OCI-LY7 (cell line): Measurements from ENCODE around the gene ZC3H12D. TPM values are rescaled to one million over a fixed set of nuclear protein-coding genes. Genes with fewer than 3 reads are reported as not detected.

ENCODE experiments used
- BruUV-seq: library from RNA; stranded (reverse); fragments of 400-500 nt; replicated peaks from 2 replicates; lab custom pipeline; 2021; lab: Mats Ljungman, UMichigan
- CTCF ChIA-PET: fragments of 300-600 bp; sonication (Branson Sonifier 250); formaldehyde crosslinking; loops from one replicate; lab custom pipeline; 2022; ENCODE audit warnings: antibody characterized with exemption; ENCODE audit not compliant: unreplicated experiment; lab: Charles Lee
- POLR2A ChIA-PET: fragments of 300-600 bp; sonication (Branson Sonifier 250); formaldehyde crosslinking; loops from one replicate; lab custom pipeline; 2022; ENCODE audit warnings: antibody characterized with exemption; lab: Charles Lee
- DNase-seq: peaks from one replicate; pipeline ENCODE4 v3.0.0-alpha.2; 2015; ENCODE audit warnings: low spot score
- H2AFZ ChIP-seq: fragments of 200-600 bp; sonication (generic), shearing (Covaris generic); 2 replicates; pipeline ENCODE4 v1.6.1; 2014; ENCODE audit warnings: mild to moderate bottlenecking, antibody characterized with exemption, low read length, moderate library complexity
- H3K27ac ChIP-seq: fragments of 200-600 bp; sonication (generic); 2 replicates; pipeline ENCODE4 v1.5.1; 2014; ENCODE audit warnings: mixed run types, low read depth, mild to moderate bottlenecking, moderate library complexity, low read length, inconsistent platforms; ENCODE audit not compliant: poor library complexity, severe bottlenecking
- H3K36me3 ChIP-seq: fragments of 200-600 bp; sonication (generic); 2 replicates; pipeline ENCODE4 v1.6.1; 2014; ENCODE audit warnings: mild to moderate bottlenecking, antibody characterized with exemption, low read length, moderate library complexity, mixed read lengths; ENCODE audit not compliant: insufficient read depth
- H3K4me1 ChIP-seq: fragments of 200-600 bp; sonication (generic); 2 replicates; pipeline ENCODE4 v1.5.1; 2014; ENCODE audit warnings: mild to moderate bottlenecking, low read length; ENCODE audit not compliant: insufficient read depth, poor library complexity, severe bottlenecking
- H3K4me2 ChIP-seq: fragments of 200-600 bp; sonication (generic); 2 replicates; pipeline ENCODE4 v1.6.1; 2014; ENCODE audit warnings: mild to moderate bottlenecking, low read length
- H3K4me3 ChIP-seq: fragments of 200-600 bp; sonication (generic); 2 replicates; pipeline ENCODE4 v1.5.1; 2014; ENCODE audit warnings: mild to moderate bottlenecking, low read depth, low read length; ENCODE audit not compliant: poor library complexity, severe bottlenecking
- H3K79me2 ChIP-seq: fragments of 200-600 bp; sonication (generic); 2 replicates; pipeline ENCODE4 v1.6.1; 2016; ENCODE audit warnings: low read depth, mild to moderate bottlenecking, low read length, moderate library complexity, mixed read lengths; ENCODE audit not compliant: insufficient read depth
- H3K9me2 ChIP-seq: fragments of 200-600 bp; sonication (generic); 2 replicates; pipeline ENCODE4 v1.6.1; 2016; ENCODE audit warnings: mild to moderate bottlenecking, low read length, mixed read lengths; ENCODE audit not compliant: insufficient read depth
- H3K9me3 ChIP-seq: fragments of 200-600 bp; sonication (generic); 2 replicates; pipeline ENCODE4 v1.6.1; 2014; ENCODE audit warnings: mild to moderate bottlenecking, mixed run types, low read length, mixed read lengths
- H4K20me1 ChIP-seq: fragments of 200-600 bp; sonication (generic); 2 replicates; pipeline ENCODE4 v1.6.1; 2014; ENCODE audit warnings: mild to moderate bottlenecking, antibody characterized with exemption, low read length, moderate library complexity, mixed read lengths; ENCODE audit not compliant: insufficient read depth
- CTCF ChIP-seq: fragments of 200-600 bp; sonication (generic); conservative IDR thresholded peaks from 2 replicates; pipeline ENCODE4 v1.5.1; 2014; ENCODE audit warnings: mild to moderate bottlenecking, antibody characterized with exemption, low read length, moderate library complexity, mixed read lengths
- EZH2phosphoT487 ChIP-seq: fragments of 200-600 bp; sonication (generic); IDR thresholded peaks from 2 replicates; pipeline ENCODE4 v1.6.1; 2018; ENCODE audit warnings: low read depth, borderline replicate concordance, mild to moderate bottlenecking, mixed run types, antibody characterized with exemption, low read length, moderate library complexity, mixed read lengths
- intact Hi-C: fragments of 100-400 bp; cut with micrococcal nuclease; formaldehyde crosslinking; loops from one replicate; pipeline ENCODE4 v1.10.0; 2022; ENCODE audit not compliant: unreplicated experiment
- total RNA-seq, 2 experiments: library from RNA; depleted of rRNA in 1 of 2; stranded (reverse); fragments of >200 nt in 1 of 2; shearing (Covaris generic) in 1 of 2; gene quantifications; 2 replicates each; pipeline ENCODE4 v1.2.3, GENCODE V29; 2014 to 2022

Gene ZC3H12D
- total RNA-seq, 2 experiments from 2014 or later: 12.8 to 22.6 TPM

- no peaks in the 10 kb centered on the region for H3K79me2 ChIP-seq
- TF ChIP-seq CTCF (no peak), EZH2phosphoT487 (no peak)
- no peak overlapping the region for H3K4me3 ChIP-seq
- no peak for DNase-seq
- intact Hi-C loops: no loop called here
- H3K4me1 ChIP-seq: peaks cover 2% of the 10 kb centered on the region
- H3K9me3 ChIP-seq: no peaks in the 10 kb centered on the region
- ChIA-PET CTCF (no interaction called here), POLR2A (no interaction called here)
- no peak overlapping the region for H2AFZ ChIP-seq
- H3K4me2 ChIP-seq: no peak overlapping the region
- no peaks in the 10 kb centered on the region for H3K9me2 ChIP-seq
- no peak overlapping the region for H3K27ac ChIP-seq
- H3K36me3 ChIP-seq: no peaks in the 10 kb centered on the region
- no TSS peak for BruUV-seq
- no peaks in the 10 kb centered on the region for H4K20me1 ChIP-seq
Observed at GRCh38 chr6:149437212-149437611, 47.6 kb downstream of the ZC3H12D start.

GRCh38 chr6:149436647-149437046 lies 48.2 kb downstream of the ZC3H12D start:
- DNase-seq: no peak
- Histone ChIP-seq H3K9me3 (no peaks in the 10 kb centered on the region), H3K79me2 (no peaks in the 10 kb centered on the region), H4K20me1 (no peaks in the 10 kb centered on the region), H3K36me3 (no peaks in the 10 kb centered on the region), H3K9me2 (no peaks in the 10 kb centered on the region), H3K4me1 (peaks cover 7% of the 10 kb centered on the region), H3K4me3 (no peak overlapping the region), H2AFZ (no peak overlapping the region), H3K4me2 (no peak overlapping the region), H3K27ac (no peak overlapping the region)
- BruUV-seq: no TSS peak
- ChIA-PET POLR2A (interaction anchor here (0.6 kb wide), 1 partner anchor 37 kb away, joined by 3 read pairs; no protein-coding TSS in a partner anchor), CTCF (no interaction called here)
- intact Hi-C loops: no loop called here
- no peak for TF ChIP-seq EZH2phosphoT487
- no peak for TF ChIP-seq CTCF

- H3K36me3 ChIP-seq: no peaks in the 10 kb centered on the region
- POLR2A ChIA-PET: interaction anchor here (0.6 kb wide), 1 partner anchor 17 kb away, joined by 3 read pairs; no protein-coding TSS in a partner anchor
- no peaks in the 10 kb centered on the region for H3K9me3 ChIP-seq
- H3K27ac ChIP-seq: no peak overlapping the region
- no TSS peak for BruUV-seq
- no peaks in the 10 kb centered on the region for H3K9me2 ChIP-seq
- H3K4me2 ChIP-seq: no peak overlapping the region
- no peaks in the 10 kb centered on the region for H4K20me1 ChIP-seq
- intact Hi-C loops: no loop called here
- no peak overlapping the region for H3K4me3 ChIP-seq
- TF ChIP-seq EZH2phosphoT487 (no peak), CTCF (no peak)
- DNase-seq: no peak
- peaks cover 7% of the 10 kb centered on the region for H3K4me1 ChIP-seq
- H3K79me2 ChIP-seq: no peaks in the 10 kb centered on the region
- no peak overlapping the region for H2AFZ ChIP-seq
- CTCF ChIA-PET: no interaction called here
Observed at GRCh38 chr6:149435919-149436586, 48.8 kb downstream of the ZC3H12D start.
